Heart left ventricle (tissue), 13 donors: ENCODE measurements around the gene FBXL7.

Experiments used
- POLR2A ChIP-seq, 2 donors: fragments of 450-650 bp; IDR thresholded peaks; one replicate each; pipeline ENCODE4 v1.6.1; 2017; ENCODE audit warnings: antibody characterized with exemption in 2 of 2, mild to moderate bottlenecking in 2 of 2, moderate library complexity in 2 of 2
- TF ChIP-seq, protein P1 (sequence below), 12 donors: fragments of 200-600 bp; sonication (generic) in 4 of 12; IDR thresholded peaks; one replicate each; pipeline versions ENCODE4 v1.5.0 to v1.8.0; 2018 to 2022; ENCODE audit warnings: antibody characterized with exemption in 12 of 12, mild to moderate bottlenecking in 5 of 12
- donor health status: ischemic (EF 13 %, LVEDD 7.1; RV severe dilation, severe dysfunction).
- donor health status: DM: no; HTN: yes; CAD: no.
- donor health status: DM: no; HTN: no; CAD: no.
- donor health status: ischemic (EF 25% LVEDD 6.9; RV normal size, moderate dysfunction).
- donor health status: ischemic (EF 25% LVEDD 5.7; RV mildly dilated, moderate dysfunction).
- donor health status: ischemic (EF 35%, LVEDD 5.7; RV mildly dilated, moderate dysfunction).
- donor health status: nonischemic (EF 11% LVEDD 7.7; RV severe dilation, severe dysfunction).
- donor health status: DM: yes; HTN: yes; CAD: no.
- donor health status: PGD.
- donor health status: ischemic (EF 29% LVEDD 5.4; RV normal size, mild dysfunction).
- donor health status: nonischemic (EF 23%, LVEDD 6.1; RV moderate dilation, normal function).

DNA sequence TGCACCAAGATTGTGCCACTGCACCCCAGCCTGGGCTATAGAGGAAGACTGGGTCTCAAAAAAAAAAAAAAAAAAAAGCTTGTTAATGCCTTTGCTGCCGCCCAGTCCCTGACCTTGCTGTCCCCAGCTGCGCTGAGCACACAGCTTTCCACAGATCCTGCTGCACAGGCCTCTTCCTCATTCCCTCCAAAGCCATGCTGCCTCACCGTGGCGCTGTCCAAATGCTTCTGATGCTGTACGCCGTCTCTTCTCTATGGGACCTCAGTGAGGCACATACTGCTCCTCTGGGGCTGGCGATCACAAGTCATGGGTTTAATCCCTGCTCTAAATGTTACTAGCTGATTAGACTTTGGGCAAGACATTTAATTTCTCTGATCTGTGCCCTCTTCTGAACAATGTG is 234.1 kb downstream of the FBXL7 start:
- TF ChIP-seq, protein P1, sequence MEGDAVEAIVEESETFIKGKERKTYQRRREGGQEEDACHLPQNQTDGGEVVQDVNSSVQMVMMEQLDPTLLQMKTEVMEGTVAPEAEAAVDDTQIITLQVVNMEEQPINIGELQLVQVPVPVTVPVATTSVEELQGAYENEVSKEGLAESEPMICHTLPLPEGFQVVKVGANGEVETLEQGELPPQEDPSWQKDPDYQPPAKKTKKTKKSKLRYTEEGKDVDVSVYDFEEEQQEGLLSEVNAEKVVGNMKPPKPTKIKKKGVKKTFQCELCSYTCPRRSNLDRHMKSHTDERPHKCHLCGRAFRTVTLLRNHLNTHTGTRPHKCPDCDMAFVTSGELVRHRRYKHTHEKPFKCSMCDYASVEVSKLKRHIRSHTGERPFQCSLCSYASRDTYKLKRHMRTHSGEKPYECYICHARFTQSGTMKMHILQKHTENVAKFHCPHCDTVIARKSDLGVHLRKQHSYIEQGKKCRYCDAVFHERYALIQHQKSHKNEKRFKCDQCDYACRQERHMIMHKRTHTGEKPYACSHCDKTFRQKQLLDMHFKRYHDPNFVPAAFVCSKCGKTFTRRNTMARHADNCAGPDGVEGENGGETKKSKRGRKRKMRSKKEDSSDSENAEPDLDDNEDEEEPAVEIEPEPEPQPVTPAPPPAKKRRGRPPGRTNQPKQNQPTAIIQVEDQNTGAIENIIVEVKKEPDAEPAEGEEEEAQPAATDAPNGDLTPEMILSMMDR (IDR thresholded peaks at IDR 0.05) = peak in 1 of 12 donors; percentile 5
- no peak for TF ChIP-seq POLR2A (IDR thresholded peaks at IDR 0.05)
